Iris pigment epithelial cell (primary cell): Measurements from ENCODE around the gene TMEM204.
A peak's percentile ranks its signal among the peaks of the same experiment; 100 is the strongest.

Experiments used
- DNase-seq: peaks from one replicate; pipeline ENCODE4 v3.0.0-alpha.2; 2011; ENCODE audit warnings: low read depth

Gene TMEM204

DNA sequence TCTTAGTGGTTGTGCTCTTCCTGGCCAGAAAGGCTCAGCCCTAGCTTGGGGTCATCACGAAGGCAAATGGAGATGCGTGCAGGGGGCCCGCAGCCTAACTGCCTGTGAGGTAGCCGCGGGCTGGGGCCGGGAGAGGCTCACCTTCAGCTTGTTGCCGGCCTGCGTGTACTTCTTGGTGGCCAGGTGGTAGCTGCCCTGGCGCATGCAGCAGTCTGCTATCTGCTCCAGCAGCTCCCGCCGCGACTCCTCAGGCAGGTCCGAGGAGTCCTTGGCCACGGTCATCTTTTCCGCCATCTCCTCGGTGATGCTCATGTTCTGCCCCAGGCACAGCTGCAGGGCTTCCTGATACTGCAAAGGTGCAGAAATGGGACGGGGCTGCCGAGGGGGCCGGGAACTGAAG lies 13.0 kb upstream of the TMEM204 start:
- DNase-seq, result no peak

DNA sequence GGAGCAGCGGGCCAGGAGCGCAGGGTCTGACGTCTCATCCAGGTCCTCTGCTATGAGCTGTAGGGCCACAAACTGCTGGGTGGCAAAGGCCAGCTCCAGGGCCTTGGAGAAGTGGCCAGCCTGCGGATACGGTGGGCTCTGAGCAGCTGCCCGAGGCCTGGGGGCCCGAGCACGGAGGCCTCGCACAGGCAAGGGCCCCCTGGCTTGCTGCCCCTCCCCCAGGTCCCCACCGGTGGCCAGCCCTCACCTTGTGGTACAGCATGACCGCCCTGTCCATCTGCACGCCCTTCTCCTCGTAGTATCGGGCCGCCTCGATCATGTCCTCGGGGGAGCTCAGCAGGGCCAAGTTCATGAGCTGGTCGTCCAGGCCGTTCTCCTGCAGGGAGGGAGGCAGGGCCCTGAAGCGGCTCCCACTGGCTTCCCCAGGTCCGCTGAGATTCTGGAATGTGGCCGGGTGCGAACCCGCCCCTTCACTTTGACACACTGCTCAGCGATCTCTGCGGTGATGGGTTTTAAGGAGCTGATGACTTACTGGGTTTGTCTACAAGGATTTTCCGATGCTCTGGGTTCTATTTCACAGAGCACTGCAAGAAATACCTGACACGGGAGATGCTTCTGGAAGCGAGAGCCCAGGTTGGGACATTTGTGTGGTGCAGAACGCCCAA lies 9.8 kb upstream of the TMEM204 start:
- DNase-seq, result no peak

DNA sequence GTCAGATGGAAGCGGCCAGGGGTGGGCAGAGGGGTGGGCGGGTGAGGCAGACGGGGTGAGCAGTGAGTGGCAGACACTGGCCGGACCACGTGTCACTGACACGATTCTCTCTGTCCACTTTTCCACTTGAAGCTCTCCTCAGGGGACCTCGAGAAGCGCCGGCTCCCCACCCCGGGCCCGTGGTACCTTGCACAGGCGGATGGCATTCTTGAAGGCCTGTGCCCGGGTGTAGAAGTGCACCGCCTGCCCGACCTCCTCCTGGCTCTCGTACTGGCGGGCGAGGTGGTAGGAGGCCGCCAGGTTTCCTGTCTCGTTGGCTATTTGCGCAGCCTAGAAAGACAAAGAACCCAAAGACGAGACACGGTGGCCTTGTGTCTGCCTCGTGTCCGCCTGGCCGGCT lies 9.1 kb upstream of the TMEM204 start:
- DNase-seq, result no peak

GRCh38 chr16:1525871-1526607 lies 7.4 kb upstream of the TMEM204 start:
- DNase-seq, result no peak

DNA sequence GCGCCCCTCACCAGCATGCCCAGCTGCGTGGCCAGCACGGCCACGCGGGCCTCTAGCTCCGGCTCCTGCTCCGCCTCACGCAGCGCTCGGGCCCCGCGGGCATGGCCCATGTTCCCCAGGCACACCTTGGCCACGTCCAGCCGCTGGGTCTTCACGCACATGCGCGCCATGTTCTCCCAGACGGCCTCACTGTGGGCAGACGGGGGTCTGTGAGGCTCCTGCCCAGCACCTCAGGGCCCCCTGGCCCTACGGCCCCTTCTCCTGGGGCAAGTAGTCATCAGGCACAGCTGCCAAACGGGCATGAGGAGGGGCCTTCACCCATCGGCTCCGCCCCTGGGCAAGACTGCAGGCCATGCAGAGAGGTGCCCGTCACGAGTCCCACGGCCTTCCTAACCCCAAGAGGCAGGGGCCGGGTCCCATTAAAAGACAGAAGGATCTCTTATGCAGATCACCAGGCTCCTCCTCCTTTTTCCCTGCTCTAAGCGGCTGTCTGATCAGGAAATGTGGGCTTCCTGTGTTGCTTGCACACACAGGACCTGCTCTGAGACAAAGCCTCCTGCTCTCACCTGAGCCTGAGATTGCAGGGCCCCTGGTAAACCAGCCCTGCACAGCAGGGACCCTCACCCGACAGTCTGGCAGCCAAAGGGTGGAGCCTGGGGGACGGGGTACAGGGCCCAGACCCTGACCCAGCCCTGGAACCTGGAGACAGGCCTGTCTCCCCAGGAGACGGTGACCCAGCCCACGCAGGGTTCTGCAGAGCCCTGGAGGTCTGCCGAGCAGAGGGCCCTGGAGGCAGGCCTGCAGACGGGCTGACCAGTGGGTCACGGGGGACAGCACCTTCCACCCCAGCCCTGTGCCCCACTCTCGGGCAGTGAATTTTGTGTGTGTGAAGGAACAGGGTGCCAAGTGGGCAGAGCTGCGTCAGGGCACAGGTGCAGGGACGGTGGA lies 6.6 kb upstream of the TMEM204 start:
- no peak for DNase-seq

DNA sequence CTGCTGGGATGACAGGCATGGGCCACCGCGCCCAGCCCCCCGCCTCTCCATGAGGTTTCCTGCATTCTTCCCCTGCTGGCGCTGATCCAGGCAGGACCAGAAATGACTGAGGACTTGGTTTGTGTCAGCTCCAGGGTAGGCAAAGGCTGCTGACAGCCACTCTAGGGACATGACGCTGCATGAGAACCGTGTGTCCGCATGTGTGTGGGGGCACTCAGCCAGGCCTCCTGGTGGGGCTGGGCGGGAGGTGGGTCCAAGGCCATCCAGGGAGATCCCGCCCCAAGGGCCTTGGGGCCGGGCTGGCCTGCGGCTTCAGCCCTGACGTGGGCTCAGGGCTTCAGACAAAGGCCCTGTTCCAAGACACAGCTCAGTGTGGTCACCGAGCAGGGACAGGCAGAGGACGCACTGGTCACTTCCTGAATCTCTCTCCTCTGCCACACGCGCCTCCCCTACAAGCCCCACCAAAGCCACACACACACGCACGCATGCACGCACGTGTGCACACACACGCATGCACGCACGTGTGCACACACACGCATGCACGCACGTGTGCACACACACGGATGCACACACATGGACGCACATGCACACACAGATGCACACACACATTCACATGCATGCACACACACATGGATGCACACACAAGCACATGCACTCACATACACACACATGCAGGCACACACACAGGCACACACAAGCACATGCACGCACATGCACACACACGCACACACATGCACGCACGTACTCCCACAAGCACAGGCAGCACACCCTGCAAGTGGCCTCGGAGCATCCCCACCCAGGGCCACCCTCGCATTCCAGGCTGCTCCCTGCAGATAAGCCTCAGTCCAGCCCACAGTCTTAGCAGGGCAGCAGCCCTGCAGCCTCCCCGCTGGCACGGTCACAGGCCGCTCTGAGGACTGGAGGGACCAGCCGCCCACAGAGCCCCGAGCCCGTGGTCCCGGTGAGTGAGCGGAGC lies 5.3 kb upstream of the TMEM204 start:
- no peak for DNase-seq

GRCh38 chr16:1528921-1529537 lies 4.4 kb upstream of the TMEM204 start:
- no peak for DNase-seq

DNA sequence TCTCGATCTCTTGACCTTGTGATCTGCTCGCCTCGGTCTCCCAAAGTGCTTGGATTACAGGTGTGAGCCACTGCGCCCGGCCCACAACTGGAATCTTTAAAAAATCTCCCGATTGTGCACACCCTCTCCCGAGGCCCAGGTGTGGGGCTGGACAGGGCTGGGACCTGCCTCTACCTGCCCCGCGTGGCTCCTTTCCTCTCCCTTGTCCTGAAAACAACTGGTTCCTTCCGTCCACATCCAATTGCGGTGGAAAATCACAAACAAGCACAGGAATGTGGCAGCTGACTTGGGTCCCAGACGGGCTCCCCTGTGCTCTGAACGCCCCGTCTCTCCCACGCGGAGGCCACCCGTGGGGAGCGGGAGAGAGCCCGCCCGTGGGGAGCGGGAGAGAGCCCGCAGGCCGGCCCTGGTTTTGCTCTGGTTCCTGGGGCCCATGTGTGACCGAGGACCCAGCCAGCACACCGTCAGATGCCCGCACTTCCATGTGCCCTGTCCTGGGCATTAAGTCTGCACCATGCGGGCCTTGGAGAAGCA lies 3.0 kb upstream of the TMEM204 start:
- no peak for DNase-seq

DNA sequence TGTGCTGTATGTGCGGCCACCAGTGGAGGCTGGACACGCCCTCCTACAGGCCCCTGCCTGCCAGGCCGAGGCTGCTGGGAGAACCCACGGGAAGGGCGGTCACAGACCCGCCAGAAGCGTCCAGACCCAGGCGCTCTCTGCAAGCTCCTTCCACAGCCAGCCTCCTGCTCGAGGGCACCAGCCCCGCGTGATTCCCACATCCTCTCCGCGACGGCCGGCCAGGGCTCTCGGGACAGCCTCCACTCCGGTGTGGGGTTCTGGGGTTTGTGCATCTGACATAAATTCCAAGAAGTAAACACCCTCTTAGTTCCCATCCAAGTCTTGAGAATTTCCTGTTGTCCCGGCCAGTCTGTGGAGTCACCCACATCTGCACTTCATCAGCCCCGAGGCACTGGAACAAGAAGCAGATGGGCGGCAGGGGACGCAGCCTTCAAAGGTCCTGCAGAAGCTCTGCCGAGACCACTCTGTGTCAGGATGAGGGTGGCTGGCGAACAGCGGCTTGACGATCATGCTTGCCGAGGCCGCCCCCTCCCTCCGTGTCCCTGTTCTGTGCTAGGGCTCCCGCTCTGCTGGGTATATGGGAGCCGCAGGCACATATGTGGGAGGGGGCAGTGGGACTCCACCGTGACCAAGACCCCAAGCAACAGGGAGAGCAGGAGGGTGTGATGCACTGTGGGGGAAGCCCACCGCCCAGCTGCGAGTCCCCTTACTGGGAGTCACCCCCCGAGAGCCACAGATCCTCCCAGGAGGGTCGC lies 2.4 kb upstream of the TMEM204 start:
- peak; percentile 66 for DNase-seq

DNA sequence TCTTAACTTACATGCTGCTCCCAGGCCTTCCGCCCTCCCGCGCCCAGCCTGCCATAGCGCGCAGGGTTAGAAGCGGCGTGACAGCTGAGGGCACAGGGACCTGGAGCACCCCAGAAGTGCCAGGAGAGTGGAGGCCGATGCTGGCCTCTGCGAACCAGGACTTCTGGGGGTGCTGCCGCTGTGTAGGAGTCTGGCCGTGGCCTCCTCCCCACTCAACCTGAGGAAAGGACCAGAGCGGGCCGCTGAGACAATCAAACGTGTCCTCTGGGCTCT lies 1.9 kb upstream of the TMEM204 start:
- no peak for DNase-seq

DNA sequence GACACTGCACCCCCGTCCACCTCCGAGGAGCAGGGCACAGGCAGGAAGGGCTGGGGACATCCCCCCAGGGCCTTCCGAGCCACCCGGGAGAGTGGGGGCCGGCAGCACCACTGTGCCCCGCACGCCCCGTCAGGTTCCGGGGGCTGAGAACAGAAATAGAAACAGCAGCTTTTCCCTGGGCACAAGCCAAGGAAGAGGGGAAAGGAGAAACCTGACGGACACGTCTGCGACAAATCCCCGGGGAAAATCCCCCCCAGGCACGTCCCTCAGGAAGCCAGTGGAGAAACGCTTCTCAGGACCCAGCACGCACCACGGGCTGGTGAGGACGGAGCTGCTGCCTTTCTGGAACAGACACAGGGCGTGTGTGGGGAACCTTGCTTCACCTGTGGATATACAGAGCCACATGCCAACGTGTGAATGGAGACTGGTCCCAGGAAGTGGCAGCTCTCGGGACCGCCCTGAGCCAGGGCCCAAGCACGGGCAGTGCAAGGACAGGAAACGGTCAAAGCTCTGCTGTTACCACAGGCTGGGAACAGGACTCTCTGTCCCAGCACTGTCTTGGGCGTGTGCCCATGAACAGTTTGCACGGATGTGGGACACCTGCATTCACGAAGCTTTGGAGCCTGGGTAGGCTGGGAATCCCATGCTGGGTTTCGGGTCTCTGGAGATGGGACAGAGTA lies 1.2 kb upstream of the TMEM204 start:
- DNase-seq, result peak; percentile 35

DNA sequence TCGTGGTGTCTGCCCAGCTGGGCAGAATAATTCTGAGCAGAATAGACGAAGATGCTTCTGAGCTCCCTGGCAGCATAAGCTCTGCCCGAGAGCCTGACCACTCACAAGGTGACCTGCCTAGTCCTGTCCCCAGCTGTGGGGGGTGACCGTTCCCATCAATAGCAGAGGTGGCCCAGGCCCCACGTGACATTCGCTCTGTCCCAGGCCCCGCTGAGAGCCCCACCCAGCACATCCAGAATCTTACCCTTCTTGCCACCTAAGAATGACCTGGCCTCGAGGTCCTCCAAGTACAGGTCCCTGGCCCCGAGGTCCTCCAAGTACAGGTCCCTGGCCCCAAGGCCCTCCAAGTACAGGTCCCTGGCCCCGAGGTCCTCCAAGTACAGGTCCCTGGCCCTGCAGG lies 695 bp upstream of the TMEM204 start:
- DNase-seq, result no peak

DNA sequence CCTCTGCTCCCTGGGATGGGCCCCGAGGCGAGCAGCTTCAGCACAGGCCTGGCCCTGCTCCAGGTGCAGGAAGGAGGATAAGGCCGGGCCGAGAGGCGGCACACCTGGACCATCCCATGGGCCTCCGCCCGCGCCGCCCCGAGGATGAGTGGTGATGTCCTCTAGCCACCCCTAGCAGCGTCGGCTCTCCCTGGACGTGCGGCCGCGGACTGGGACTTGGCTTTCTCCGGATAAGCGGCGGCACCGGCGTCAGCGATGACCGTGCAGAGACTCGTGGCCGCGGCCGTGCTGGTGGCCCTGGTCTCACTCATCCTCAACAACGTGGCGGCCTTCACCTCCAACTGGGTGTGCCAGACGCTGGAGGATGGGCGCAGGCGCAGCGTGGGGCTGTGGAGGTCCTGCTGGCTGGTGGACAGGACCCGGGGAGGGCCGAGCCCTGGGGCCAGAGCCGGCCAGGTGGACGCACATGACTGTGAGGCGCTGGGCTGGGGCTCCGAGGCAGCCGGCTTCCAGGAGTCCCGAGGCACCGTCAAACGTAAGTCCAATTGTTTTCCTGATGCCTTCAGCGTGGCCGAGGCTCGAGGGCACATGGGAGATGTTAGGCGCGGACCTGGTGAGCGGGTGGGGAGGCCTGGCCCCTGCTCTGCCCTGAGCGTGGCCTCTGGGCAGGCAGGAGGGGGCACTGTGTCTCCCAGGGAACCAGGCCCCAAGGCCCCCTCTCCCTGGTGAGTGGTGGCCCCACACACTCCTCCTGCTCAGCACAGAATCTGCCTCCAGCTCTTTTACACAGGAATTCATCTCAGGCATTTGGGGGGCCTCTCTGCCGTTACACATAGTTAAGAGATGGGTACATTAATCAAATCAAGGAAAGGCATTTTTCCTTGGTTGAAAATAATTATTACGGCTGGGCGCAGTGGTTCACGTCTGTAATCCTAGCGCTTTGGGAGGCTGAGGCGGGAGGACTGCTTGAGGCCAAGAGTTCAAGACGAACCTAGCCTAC lies 855 bp downstream of the TMEM204 start:
- peak; percentile 34 for DNase-seq

DNA sequence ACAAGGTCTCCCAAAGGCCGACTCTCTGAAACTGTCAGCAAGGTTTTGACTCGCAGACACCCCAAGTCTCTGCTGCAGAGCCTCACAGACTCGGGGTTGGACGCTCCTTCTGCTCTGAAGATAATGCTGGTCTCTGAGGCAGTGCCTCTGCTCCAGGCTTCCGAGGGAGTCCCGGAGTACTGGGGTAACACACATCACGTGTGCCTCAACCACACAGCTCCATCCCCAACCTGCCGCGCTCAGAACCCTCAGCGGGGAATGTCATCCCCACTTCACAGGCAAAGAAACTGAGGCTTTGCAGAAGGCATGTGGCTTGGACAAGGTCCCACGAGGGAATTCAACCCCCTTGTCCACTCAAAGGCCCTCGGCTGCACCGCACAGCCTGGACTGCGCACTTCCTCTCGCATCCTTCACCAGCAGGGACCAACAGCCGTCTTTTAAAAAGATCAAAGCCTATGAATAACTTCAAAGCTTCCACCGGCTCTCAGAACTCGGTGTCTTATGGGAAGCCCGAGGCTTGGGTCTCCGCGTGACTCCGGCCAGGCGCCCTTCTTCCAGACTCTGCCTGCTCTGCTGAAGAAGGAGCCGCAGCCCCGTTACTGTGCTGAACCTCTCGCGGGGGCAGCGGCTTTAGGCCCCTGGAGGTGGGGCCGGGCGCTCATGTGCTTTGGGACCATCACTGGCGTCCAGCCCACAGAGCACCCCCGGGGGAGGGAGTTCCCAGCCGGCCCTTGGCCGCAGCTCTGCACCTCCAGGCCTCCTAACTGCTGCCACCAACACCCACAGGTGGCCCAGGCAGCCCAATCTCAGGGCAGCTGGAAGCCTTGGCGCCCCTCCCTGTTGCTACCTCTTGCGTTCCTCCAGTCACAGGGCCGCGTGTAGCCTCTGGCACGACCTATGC lies 2.2 kb downstream of the TMEM204 start:
- DNase-seq, result peak; percentile 65

- no peak for DNase-seq
Measured at GRCh38 chr16:1536601-1537000, 3.1 kb downstream of the TMEM204 start.

DNA sequence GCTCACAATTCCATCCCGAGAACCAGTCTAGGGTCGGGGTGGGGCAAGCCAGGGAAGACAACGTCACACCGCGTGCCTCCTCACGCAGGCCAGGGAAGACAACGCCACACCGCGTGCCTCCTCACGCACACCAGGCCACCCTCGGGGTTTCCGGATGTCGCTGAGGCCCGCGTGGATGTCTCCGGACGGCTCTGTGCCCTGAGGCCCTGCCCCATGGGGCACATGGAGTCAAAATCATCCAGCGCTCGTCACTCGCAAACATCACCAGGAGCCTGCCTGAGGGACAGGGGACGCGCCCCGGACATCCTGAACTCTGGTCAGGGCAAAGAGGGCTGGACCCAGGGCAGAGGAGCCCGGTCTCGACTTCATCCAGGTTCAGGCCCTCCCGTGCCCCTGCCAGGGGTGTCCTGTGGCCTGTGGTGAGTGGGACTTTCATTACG lies 3.7 kb downstream of the TMEM204 start:
- DNase-seq, result no peak

GRCh38 chr16:1537763-1538289 lies 4.4 kb downstream of the TMEM204 start:
- DNase-seq, result no peak
